Measurements from ENCODE around the gene RNF213. TPM values are rescaled to one million over a fixed set of nuclear protein-coding genes. Genes with fewer than 3 reads are reported as not detected.
A peak's percentile ranks its signal among the peaks of the same experiment; 100 is the strongest.

The RNF213 gene
- total RNA-seq, 1 donor from 2014 or later = 17.5 TPM

GRCh38 chr17:80433916-80434666 is 173.4 kb downstream of the RNF213 start:
- DNase-seq = no peak

DNA sequence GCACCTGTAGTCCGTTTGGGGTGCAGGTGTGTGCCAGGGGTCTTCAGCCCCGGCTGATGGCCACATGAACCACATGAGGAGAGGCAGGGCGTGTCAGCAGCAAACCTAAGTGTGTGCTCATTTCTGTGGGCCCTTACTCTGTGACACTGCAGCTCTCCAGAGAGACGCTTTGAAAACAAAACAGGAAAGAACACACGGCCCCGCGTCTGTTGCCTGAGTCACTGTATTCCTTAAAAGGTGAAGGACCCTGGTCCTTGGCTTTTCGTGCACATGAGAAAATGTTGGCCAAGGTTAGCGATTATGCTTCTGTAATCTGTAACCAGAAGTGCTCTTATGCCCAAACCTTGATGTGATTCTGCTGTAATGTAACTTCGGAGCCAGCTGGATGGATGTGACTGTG is 176.9 kb downstream of the RNF213 start:
- DNase-seq = no peak

DNA sequence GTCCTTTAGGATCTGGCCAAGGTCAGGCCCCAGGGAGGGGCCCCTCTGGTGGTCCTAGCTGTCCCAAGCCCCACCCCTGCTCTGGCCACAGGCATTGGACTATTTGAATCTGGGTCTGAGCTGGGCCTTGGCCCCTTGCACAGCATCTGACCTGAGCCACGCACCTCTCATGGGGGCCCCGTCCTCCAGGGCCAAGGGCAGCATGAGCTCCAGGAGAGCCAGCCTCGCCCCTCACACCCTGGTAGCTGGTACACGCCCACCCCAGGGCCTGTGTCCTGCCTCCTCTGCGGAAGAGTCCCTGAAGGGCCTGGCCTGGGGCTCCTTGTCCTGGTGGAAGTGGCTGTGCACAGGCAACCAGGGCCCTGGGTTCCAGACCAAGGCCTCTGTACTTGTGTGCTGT is 178.2 kb downstream of the RNF213 start:
- no peak for DNase-seq

GRCh38 chr17:80439499-80439898 is 178.8 kb downstream of the RNF213 start:
- no peak for DNase-seq

DNA sequence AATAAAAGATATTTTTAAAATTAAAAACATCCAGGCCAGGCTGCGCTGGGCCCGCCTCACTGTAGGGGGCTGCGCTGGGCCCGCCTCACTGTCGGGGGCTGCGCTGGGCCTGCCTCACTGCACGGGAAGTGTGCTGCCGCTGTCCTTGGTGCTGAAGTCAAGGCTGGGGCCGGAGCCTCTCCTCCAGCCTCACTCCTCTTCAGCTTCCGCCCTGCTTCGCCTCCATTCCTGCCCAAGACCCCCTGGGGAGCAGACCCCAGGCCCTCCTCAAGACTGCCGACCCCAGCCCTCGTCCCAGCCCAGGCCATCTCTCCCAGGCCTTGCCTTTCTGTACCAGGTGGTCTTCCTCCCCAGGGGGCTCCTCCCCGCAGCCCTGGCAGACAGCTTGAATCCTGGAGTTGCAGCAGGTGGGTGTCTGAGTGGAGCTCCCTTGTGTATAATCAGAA is 180.5 kb downstream of the RNF213 start:
- no peak for DNase-seq

GRCh38 chr17:80441598-80442322 is 181.1 kb downstream of the RNF213 start:
- no peak for DNase-seq

GRCh38 chr17:80442323-80442659 is 181.6 kb downstream of the RNF213 start:
- DNase-seq = no peak

GRCh38 chr17:80442764-80443163 is 182.1 kb downstream of the RNF213 start:
- no peak for DNase-seq

GRCh38 chr17:80443498-80443897 is 182.8 kb downstream of the RNF213 start:
- DNase-seq = no peak

DNA sequence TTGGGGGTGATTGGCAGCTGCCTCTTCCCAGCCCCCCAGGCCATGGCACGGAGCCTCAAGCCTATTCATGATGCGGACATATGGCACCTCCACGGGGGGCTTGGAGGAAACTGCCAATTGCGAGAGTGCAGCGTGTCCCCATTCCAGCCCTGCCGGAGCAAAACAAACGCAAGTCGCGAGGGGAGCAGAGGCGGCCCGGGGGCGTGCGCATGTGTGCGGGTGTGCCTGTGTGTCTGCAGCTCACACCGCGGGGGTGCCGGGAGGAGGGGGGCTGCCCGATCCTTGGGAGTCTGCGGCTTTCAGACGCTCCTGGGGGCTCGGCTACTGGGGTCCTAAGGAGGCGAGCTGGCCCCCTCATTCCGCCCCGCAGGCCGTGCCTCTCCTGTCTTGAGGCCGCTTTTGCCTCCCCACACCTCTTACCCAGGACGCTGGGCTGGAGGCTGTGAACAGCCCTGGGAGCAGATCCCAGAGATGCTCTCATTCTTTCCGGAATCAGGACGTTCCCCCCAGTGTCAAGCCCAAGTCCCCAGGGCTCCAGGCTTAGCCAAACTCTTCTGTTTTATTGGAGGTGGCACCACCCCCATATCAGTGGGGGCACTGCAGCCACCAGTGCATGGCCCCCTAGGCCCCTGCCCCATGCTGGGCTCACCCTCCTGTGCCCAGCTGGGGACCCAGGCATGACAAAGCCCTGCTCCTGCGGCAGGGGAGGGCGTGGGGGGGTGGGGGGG is 183.4 kb downstream of the RNF213 start:
- peak; percentile 23 for DNase-seq

DNA sequence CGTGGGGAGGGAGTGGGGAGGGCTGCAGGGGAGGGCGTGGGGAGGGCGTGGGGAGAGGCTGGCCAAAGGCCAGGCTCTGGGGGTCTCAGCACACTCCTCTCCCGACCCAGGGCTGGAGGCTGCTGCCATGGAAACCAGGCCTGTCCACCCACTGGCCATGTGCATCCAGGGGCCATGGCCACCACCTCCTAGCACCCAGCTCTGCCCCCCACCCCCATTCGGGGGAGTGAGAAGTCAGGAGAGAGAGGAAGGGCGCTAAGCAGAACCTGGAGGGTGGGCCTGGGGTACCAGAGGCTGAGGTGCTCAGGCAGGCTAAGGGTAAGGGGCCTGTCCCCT is 184.0 kb downstream of the RNF213 start:
- no peak for DNase-seq

- DNase-seq = peak; percentile 71
Observed at GRCh38 chr17:80445007-80445725, 184.5 kb downstream of the RNF213 start.

GRCh38 chr17:80445726-80446110 is 185.1 kb downstream of the RNF213 start:
- DNase-seq = peak; percentile 37

- DNase-seq = no peak
Observed at GRCh38 chr17:80446645-80447405, 186.2 kb downstream of the RNF213 start.

GRCh38 chr17:80447790-80448189 is 187.1 kb downstream of the RNF213 start:
- DNase-seq = no peak

Small RNA genes within 50 kb of the gene (small RNA-seq; reads per million reads assigned to genes)
- gene MIR4730 = not detected

Other genes with a start within 250 kb of the RNF213 start
- 35.4 TPM for gene TBC1D16, start 225.0 kb upstream of the RNF213 start, total RNA-seq
- 5.0 TPM for gene CCDC40, start 224.2 kb upstream of the RNF213 start, total RNA-seq
- gene GAA, start 159.3 kb upstream of the RNF213 start, total RNA-seq = 14.3 TPM
- gene EIF4A3, start 113.7 kb upstream of the RNF213 start, total RNA-seq = 64.4 TPM
- 0.31 TPM for gene CARD14, start 90.8 kb upstream of the RNF213 start, total RNA-seq
- gene SGSH, start 40.5 kb upstream of the RNF213 start, total RNA-seq = 1.9 TPM
- 4.8 TPM for gene SLC26A11, start 40.4 kb upstream of the RNF213 start, total RNA-seq
- 11.5 TPM for gene ENDOV, start 154.3 kb downstream of the RNF213 start, total RNA-seq
- gene NPTX1, start 215.8 kb downstream of the RNF213 start, total RNA-seq = 19.3 TPM

Data from occipital lobe (tissue), 3 donors.